GM12891 (cell line): Measurements from ENCODE around the gene SYPL1.

Experiments used
- PAX5 ChIP-seq: IDR thresholded peaks from 2 replicates; pipeline ENCODE4 v1.6.1; 2011; ENCODE audit warnings: low read length, moderate library complexity, mild to moderate bottlenecking; ENCODE audit not compliant: insufficient read depth, severe bottlenecking
- POLR2A ChIP-seq: IDR thresholded peaks from 2 replicates; pipeline ENCODE4 v1.6.1; 2011; ENCODE audit warnings: low read depth, low read length, control low read depth
- POLR2AphosphoS5 ChIP-seq: IDR thresholded peaks from 2 replicates; pipeline ENCODE4 v1.6.1; 2011; ENCODE audit warnings: low read depth, low read length, control low read depth
- POU2F2 ChIP-seq: IDR thresholded peaks from 2 replicates; pipeline ENCODE4 v1.6.1; 2011; ENCODE audit warnings: low read depth, mild to moderate bottlenecking, control low read depth, low read length, moderate library complexity
- SPI1 ChIP-seq: IDR thresholded peaks from 2 replicates; pipeline ENCODE4 v1.6.1; 2011; ENCODE audit warnings: low read depth, low read length, control low read depth
- TAF1 ChIP-seq: IDR thresholded peaks from 2 replicates; pipeline ENCODE4 v1.6.1; 2011; ENCODE audit warnings: low read depth, low read length, control low read depth

DNA sequence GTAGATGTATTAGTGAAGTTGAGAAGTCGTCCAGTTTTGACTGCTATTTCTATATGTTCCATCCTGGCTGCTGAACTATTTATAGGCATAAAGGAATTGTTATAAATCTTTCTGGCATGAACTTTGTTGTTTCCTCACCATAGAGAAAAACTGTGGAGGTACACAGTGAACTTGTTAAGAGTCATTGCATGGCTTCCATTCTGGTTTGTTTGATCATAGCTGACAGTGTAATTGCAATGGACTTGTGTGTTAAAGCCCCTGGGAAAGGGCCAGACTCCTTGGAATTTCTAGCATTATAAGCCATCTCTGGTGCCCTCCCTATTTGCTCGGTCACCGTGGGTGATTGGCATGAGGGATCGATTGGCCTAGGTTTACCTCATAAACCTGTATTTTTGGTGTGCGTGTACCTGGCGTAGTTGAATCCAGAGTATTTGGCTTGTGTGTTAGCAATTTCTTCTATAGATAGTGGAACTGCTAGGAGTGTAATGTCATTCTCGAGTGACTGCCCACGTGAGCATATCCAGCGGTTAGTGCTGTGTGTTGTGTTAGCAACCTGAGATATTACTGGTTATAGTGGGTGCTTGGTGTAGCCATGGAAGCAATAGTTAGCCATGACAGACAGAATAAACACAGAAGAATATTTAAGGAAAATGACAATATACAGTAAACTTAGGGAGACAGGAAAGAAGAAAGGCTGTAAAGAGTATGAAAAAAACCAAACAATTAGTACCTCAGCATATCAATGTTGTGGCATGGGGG lies 5.9 kb upstream of the SYPL1 start:
- TF ChIP-seq POLR2A (no peak), PAX5 (no peak), TAF1 (no peak), POLR2AphosphoS5 (no peak), SPI1 (no peak), POU2F2 (no peak)
